G401 (cell line): Measurements from ENCODE around the gene FOXI2. TPM values are rescaled to one million over a fixed set of nuclear protein-coding genes. Genes with fewer than 3 reads are reported as not detected.

Experiments used
- DNase-seq: peaks from one replicate; pipeline ENCODE4 v3.0.0-alpha.2; 2015; ENCODE audit warnings: low spot score
- in situ Hi-C: cut with HindIII; loops from 2 replicates; pipeline ENCODE4 v1.10.0; 2016; ENCODE audit warnings: low sequenced_read_pairs, mixed read lengths
- total RNA-seq: library from RNA; depleted of rRNA; stranded (reverse); fragments of >200 nt; shearing (Covaris generic); gene quantifications from 2 replicates; pipeline ENCODE4 v1.2.3, GENCODE V29; 2014

The FOXI2 gene
- total RNA-seq, 1 experiment from 2014 or later, result not detected

DNA sequence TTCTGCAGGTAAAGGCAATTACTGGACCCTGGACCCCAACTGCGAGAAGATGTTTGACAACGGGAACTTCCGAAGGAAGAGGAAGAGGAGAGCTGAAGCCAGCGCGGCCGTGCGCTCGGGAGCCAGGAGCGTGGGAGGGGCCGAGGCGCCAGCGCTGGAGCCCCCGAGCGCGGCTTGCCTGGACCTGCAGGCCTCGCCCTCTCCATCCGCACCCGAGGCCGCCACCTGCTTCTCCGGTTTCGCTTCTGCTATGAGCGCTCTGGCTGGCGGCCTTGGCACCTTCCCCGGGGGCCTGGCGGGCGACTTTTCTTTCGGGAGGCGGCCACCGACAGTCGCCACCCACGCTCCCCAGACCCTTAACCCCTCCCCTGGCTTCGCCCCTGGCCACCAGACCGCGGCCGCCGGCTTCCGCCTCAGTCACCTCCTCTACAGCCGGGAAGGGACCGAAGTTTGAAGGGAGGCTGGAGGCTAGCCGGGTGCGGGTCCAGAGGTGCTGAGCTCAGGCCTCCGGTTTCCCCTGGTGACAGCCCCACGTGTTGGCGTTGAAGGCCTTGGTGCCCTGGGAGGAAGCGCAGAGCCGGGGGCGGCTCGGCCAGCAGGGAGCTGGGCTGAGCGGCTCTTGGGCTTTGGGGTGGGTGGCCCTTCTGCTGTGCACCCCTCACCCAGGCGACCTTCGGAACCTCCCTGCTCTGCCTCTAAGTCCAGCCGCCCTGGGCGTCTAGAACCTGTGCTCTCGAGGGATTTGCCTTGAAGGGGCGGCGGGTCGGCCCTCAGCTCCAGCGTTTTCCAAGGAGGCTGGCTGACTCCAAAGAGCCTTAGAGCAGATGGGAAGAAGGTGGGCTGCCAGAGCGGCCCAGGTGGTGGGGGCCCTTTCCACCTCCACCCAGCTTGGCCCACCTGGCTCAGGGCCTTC is 1.8 kb downstream of the FOXI2 start:
- no peak for DNase-seq
- in situ Hi-C loops, result no loop called here

DNA sequence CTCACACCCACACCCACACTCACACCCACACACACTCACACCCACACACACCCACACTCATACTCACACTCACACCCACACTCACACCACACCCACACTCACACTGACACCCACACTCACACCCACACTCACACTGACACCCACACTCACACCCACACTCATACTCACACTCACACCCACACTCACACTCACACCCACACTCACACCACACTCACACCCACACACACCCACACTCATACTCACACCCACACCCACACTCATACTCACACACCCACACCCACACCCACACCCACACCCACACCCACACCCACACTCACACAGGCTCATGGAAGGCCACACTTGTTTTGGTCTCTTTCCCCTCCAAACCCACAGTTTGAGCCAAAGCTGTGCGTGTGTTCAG is 2.9 kb downstream of the FOXI2 start:
- DNase-seq, result no peak
- in situ Hi-C loops, result no loop called here

DNA sequence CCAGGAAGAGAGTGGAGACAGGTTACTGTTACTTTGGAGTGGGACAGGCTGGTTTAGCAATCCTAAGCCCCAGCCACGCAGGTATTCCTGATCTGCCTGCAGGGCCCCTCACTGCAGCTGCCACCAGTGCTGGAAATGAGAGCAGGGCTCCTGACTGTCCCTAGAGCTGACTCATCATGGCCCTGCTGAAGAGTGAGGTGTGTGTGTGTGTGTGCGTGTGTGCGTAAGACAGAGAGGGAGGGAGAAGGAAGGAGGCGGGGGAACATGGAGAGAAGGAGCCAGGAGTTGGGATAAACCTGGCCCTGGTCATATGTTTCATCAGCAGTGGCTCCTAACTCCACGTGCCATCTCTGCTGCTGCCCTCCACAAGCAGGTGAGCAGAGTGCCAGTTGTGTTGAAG is 3.6 kb downstream of the FOXI2 start:
- DNase-seq, result no peak
- in situ Hi-C loops, result no loop called here

DNA sequence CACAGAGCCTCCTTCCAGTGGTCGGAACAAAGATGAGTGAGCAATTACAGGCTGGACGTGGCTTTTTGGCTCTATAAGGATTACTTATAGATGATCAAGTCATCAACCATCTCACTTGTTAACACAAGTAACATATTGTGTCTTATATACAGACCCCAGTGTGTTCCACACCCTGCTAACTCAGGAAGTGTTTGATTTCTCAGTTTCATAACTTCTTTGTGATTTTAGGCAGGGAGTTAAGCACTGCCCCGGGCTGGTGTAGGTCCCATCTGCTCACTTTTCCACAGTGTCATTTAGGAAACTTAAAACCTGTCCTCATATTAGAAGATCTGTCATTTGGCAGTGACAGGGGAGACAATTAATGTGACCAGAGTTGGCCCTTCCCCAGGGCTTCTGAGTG is 6.2 kb downstream of the FOXI2 start:
- in situ Hi-C loops, result no loop called here
- DNase-seq, result no peak

DNA sequence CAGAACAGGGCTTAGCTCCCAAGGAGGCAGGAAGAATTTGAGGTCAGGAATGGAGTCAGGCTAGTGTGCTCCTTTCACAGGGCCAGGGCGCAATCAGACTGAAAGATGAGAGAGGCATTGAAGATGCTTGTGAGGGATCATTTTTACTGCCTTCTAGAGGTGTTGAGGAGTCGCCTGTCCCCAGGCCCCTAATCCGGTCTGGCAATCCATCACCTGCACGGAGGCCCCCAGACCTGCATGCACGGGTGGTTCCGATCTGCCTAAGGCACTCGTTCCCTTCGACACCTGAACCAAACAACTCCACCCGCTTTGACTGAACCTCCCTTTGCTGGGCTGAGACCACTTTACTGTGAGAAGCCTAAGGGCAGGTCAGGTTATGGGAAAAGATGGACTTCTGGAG is 8.0 kb downstream of the FOXI2 start:
- no peak for DNase-seq
- in situ Hi-C loops, result no loop called here

DNA sequence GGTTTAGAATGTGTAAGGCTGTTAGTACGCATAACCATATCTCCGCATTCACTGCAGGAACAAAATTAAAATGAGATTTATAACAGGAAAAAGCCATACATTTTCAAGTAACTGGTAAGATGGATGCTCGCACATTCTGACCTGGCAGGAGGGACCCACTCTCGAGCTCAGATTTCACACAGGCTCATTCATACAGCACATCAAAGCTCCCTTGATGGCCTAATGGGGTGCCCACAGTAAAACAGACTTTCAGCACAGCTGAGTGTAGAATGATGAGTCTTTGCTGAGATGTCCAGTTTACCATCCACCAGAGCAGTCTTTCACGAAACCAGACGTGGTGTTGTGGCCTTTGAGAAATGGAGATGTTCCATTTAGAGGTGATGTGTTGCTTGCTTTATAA is 8.9 kb downstream of the FOXI2 start:
- in situ Hi-C loops, result no loop called here
- no peak for DNase-seq

DNA sequence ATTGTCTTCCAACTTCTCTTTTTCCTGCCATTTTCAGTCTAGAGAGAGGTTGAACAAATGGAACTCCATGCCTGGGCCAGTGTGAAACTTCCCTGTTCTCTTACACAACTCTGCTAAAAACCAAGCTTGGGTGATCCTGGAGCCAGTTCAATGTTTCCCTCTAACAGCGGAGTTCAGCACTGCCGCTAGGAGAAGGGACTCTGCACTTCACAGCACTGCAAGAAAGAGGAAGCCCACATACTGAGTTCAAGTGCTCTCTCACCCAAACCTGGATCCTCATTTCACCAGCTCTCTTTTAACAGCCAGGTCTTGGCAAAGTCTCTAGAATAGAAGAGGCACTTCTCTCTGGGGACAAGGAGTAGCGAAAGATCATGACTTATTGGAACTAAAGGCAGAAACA is 18.8 kb downstream of the FOXI2 start:
- in situ Hi-C loops, result no loop called here
- DNase-seq, result no peak

DNA sequence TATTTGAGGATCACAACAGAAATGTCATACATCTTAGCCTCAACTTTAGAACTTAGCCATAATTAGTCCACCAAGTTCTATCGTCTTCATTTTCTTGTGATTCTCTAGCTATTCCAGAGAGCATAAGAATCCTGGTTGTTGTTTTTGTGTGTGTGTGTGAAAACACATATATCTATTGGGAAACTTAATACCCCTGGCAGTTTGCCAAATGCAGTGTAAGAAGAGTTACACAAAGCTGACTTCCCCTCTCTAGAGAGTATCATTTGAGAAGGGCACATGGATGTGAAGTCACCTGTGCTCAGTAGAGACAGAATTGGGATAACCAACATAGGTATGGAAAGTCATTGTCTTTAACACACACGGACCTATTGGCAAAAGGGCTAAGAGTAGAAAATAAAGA is 19.3 kb downstream of the FOXI2 start:
- DNase-seq, result no peak
- in situ Hi-C loops, result no loop called here

DNA sequence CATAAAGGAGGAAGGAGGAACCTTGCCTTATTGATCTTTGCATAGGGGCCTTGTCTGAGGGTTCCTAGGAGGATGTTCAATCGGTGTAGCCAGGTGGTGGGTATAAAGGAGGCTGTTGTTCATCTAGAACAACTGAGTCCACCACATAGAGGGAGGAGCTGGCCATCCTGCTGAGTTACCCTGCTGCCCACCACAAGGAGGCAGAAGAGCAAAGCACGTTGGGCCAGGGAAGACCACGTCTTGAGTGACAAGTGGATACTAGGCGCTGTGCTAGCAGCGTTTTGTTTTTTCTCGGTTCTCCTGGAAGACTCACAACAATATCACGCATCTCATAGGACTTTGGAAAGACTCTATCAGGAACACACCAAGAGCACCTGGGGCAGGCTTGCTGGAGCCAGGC is 20.0 kb downstream of the FOXI2 start:
- in situ Hi-C loops, result no loop called here
- DNase-seq, result no peak

DNA sequence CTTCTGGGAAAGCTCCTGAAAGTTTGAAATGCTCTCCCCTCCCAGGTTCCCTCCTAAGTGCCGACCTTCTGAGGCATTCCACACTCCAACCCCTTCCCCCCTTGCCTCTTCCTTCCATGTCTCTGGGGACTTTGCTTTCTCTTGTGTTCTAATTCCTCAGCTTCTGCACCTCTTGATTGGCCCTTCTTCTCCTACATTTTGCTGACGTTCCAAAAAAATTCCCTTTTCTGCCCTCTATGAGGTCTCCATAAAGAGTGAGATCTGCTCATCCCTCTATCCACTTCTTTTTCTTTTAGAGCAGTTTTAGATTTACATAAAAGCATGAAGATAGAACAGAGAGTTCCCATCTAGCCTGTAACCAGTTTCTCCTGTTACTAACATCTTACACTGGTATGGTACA is 22.3 kb downstream of the FOXI2 start:
- in situ Hi-C loops, result no loop called here
- DNase-seq, result no peak

DNA sequence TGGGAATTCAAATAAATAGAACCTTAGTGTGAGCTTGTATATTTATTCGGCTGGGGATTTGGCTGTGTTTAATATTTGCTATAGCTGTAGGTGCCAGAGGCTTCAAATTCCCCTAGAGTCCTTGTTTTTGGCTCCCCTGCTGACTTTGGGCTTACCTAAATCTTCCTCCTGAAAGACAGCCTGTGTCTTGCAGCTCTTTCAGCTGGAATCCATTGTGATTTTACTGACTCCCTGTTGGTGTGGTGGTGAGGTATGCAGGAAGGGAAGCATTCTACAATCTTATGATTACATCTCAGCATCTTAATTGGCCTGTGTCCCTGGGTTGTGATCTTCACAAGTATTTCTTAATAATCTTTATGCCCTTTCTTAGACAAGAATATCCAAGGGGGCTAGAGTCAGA is 25.9 kb downstream of the FOXI2 start:
- no peak for DNase-seq
- in situ Hi-C loops, result no loop called here

DNA sequence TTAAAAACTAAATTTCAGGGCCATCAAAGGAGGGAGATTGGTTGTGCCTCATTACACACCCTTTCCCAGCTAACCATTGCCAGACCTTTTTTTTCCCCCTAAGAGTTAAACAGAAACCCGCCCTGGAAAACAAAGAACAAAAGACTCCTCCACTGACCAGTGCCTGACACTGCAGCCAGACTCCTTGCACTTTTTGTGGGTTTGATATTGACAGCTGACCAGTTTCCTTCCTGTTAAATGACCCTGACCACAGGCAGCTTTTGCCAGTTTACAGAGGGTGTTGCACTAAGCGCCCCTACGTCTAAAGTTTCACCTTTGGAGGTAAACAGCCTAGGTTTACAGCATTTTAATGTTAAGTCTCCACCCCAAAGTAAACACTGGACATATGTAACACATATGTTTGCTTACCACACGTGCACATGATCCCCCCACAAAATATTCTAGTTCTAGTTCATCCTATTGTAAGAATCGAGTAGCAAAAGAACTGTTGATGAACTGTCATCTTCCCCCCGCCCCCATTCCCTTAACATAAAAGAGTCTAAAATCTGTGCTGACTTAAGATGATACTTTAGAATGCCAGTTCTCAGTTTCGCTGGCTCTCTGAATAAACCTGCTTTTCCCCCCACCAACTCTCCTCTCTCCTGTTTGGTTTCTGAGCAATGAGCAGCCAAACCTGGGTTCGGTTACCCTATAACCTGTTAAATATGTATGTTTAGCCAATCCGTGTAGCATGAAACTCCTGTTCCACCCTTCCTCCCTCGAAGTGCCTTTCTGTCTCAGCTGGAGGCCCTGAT is 38.0 kb downstream of the FOXI2 start:
- in situ Hi-C loops, result no loop called here
- DNase-seq, result no peak

DNA sequence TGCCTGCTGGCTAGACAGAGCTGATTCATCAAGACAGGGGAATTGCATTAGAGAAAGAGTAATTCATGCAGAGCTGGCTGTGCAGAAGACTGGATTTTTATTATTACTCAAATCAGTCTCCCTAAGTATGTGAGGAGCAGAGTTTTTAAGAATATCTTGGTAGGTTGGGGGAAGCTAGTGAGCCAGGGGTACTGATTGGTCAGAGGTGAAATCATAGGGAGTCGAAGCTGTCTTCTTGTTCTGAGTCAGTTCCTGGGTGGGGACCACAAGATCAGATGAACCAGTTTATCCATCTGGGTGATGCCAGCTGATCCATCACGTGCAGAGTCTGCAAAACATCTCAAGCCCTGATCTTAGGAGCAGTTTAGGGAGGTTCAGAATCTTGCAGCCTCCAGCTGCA is 39.8 kb downstream of the FOXI2 start:
- no peak for DNase-seq

DNA sequence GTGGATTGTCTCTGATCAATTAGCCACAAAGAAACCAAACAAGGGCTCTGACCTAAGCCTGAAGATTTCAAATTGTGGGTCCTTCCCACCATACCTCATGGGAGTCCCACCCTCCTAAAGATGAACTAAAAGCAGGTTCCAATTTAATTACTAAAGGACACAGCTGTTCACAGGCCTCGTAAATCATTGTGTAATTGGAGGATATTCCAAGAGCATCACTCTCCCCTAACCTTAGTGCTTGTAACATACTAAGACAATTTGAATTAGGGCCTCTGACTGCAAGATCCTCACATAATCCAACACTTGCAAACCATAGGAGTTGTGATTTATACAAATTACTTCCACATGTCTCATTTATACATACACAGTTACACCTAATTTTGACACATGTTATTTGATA is 44.4 kb downstream of the FOXI2 start:
- in situ Hi-C loops, result no loop called here
- DNase-seq, result no peak

More for the DNA sequence above, 39.8 kb downstream of the FOXI2 start:
- in situ Hi-C loops, result no loop called here

DNA sequence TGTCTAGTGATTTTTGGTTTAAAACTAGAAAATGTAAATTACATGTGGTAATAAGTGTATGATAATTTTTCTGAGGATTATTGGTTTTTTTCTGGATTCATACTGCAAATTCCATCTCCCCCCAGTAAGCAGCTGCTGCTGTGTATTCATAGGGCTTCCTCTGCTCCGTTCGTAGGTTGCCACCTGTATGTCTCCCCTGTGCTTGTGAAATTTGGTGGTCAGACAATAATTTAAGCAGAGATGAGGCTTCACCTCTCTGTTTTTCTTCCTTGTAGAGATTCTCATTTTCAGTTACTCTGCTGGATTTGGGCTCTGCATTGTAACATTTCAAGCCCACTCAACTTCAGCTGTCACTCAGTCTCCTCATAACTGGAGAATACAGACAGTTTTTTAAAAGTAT is 50.9 kb downstream of the FOXI2 start:
- in situ Hi-C loops, result no loop called here
- no peak for DNase-seq

DNA sequence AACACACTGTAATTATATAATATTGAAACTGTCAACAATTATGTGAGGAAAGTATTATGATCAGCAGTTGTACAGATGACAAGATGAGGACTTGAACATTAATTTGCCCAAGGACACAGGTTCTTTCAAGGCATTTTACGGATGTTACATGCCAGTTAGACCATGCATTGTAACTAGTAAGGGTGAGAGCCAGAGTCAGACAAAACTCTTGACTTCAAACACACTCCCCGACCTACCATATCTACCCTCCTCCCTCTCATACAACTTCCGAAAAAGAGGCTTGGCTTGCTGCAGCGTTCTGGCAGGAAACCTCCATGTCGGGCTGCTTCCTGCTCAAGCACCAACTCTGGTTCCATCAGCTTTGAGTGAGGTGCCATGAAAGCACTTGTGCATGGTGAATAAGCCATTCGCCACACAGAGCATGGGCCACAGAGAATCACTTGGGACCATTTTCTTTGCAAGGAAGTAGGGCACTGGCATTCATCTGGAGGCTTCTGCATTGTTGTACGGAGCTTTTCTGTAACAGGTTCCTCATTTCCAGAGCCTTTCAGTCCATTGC is 53.2 kb downstream of the FOXI2 start:
- in situ Hi-C loops, result no loop called here
- DNase-seq, result no peak
